A673 (cell line): ENCODE measurements around the gene GNG12. TPM values are rescaled to one million over a fixed set of nuclear protein-coding genes. Genes with fewer than 3 reads are reported as not detected.

Experiments
- BruUV-seq: library from RNA; stranded (reverse); fragments of 400-500 nt; replicated peaks from 2 replicates; lab custom pipeline; 2021; lab: Mats Ljungman, UMichigan
- CTCF ChIA-PET: fragments of 300-600 bp; sonication (Branson Sonifier 250); formaldehyde crosslinking; loops from one replicate; lab custom pipeline; 2022; ENCODE audit warnings: antibody characterized with exemption; lab: Charles Lee
- POLR2A ChIA-PET: fragments of 300-600 bp; sonication (Branson Sonifier 250); formaldehyde crosslinking; loops from one replicate; lab custom pipeline; 2022; ENCODE audit warnings: antibody characterized with exemption; ENCODE audit not compliant: low non-redundant PET; lab: Charles Lee
- DNase-seq: peaks from one replicate; pipeline ENCODE4 v3.0.0-alpha.2; 2015; ENCODE audit warnings: low spot score
- H3K27ac ChIP-seq: fragments of 200-600 bp; sonication (generic); 2 replicates; pipeline ENCODE4 v1.5.1; 2016; ENCODE audit warnings: mixed run types, low read depth, mild to moderate bottlenecking, mixed read lengths, antibody characterized with exemption, low read length; ENCODE audit not compliant: poor library complexity, severe bottlenecking
- H3K27me3 ChIP-seq: fragments of 200-600 bp; sonication (generic); replicated peaks from 2 replicates; pipeline ENCODE4 v1.6.1; 2017; ENCODE audit warnings: mixed run types, low read depth, mild to moderate bottlenecking, mixed read lengths, antibody characterized with exemption, low read length; ENCODE audit not compliant: insufficient read depth, poor library complexity
- H3K36me3 ChIP-seq: fragments of 200-600 bp; sonication (generic); 2 replicates; pipeline ENCODE4 v1.6.1; 2016; ENCODE audit warnings: mixed run types, mild to moderate bottlenecking, mixed read lengths, antibody characterized with exemption, low read length; ENCODE audit not compliant: insufficient read depth, poor library complexity, severe bottlenecking
- H3K4me1 ChIP-seq: fragments of 200-600 bp; sonication (generic); 2 replicates; pipeline ENCODE4 v1.6.1; 2017; ENCODE audit warnings: mixed run types, mild to moderate bottlenecking, mixed read lengths, antibody characterized with exemption, low read length; ENCODE audit not compliant: insufficient read depth, poor library complexity, severe bottlenecking
- H3K4me3 ChIP-seq: fragments of 200-600 bp; sonication (generic); 2 replicates; pipeline ENCODE4 v1.5.1; 2016; ENCODE audit warnings: low read depth, mixed run types, mild to moderate bottlenecking, mixed read lengths, low read length; ENCODE audit not compliant: poor library complexity, severe bottlenecking
- H3K9me3 ChIP-seq: fragments of 200-600 bp; sonication (generic); 2 replicates; pipeline ENCODE4 v1.6.1; 2016; ENCODE audit warnings: mixed run types, low read depth, mild to moderate bottlenecking, mixed read lengths, antibody characterized with exemption, low read length; ENCODE audit not compliant: poor library complexity, severe bottlenecking
- EZH2 ChIP-seq: fragments of 200-600 bp; sonication (generic); IDR thresholded peaks from 2 replicates; pipeline ENCODE4 v1.6.1; 2017; ENCODE audit warnings: borderline replicate concordance, low read depth, mild to moderate bottlenecking, mixed read lengths, antibody characterized with exemption, low read length; ENCODE audit not compliant: poor library complexity, severe bottlenecking
- intact Hi-C: fragments of 100-400 bp; cut with micrococcal nuclease; formaldehyde crosslinking; loops from one replicate; pipeline ENCODE4 v1.10.0; 2022; ENCODE audit not compliant: unreplicated experiment
- total RNA-seq: library from RNA; stranded (reverse); gene quantifications from 2 replicates; pipeline ENCODE4 v1.2.3, GENCODE V29; 2021
- TF ChIP-seq, protein P1 (sequence below): fragments of 300-800, 200-600 bp; sonication (generic); conservative IDR thresholded peaks from 2 replicates; pipeline ENCODE4 v1.5.1; 2017; ENCODE audit warnings: low read depth, mild to moderate bottlenecking, antibody characterized with exemption, low read length, moderate library complexity, mixed read lengths

Gene GNG12
- total RNA-seq, 1 experiment from 2014 or later: 54.8 TPM

DNA sequence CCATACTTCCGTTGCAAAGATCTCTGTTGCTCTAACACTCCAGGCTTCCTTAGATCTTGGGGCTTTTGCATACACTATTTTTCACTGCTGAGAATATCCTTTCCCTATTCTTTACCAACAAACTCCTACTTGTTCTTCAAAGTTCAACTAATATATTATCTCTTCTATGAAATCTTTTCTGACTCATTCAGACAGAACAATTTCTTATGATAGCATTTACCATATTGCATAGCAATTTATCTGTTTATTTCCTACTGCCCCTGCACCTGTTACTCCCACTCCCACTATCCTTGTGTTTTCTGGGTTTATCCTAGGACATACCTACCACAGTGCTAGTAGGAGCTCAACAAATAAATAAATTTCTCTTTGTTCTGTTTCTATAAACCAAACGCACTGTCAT lies 137.3 kb downstream of the GNG12 start:
- Histone ChIP-seq H3K4me3 (no peak overlapping the region), H3K27ac (no peak overlapping the region), H3K4me1 (no peaks in the 10 kb centered on the region), H3K36me3 (no peaks in the 10 kb centered on the region), H3K9me3 (no peaks in the 10 kb centered on the region), H3K27me3 (no peaks in the 10 kb centered on the region)
- intact Hi-C loops: no loop called here
- no peak for TF ChIP-seq EZH2
- TF ChIP-seq, protein P1, sequence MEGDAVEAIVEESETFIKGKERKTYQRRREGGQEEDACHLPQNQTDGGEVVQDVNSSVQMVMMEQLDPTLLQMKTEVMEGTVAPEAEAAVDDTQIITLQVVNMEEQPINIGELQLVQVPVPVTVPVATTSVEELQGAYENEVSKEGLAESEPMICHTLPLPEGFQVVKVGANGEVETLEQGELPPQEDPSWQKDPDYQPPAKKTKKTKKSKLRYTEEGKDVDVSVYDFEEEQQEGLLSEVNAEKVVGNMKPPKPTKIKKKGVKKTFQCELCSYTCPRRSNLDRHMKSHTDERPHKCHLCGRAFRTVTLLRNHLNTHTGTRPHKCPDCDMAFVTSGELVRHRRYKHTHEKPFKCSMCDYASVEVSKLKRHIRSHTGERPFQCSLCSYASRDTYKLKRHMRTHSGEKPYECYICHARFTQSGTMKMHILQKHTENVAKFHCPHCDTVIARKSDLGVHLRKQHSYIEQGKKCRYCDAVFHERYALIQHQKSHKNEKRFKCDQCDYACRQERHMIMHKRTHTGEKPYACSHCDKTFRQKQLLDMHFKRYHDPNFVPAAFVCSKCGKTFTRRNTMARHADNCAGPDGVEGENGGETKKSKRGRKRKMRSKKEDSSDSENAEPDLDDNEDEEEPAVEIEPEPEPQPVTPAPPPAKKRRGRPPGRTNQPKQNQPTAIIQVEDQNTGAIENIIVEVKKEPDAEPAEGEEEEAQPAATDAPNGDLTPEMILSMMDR: no peak
- DNase-seq: no peak
- ChIA-PET POLR2A (no interaction called here), CTCF (no interaction called here)
- BruUV-seq: no TSS peak

DNA sequence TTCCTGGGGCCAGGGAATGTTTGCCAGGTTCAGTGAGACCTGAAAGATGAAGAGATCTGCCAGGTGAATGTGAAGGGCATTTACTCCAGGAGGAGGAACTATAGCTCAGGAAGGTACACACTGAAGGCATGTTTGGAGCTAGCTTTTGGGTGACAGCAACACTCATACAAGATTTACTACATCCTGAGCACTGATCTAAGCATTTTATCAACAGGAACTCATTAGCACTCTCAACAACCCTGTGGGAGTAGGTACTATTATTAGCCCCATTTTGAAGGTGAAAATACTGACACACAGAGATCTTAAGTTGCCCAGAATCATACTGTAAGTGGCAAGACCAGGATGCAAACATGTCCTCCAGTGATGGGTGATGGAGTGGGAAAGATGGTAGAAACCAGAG lies 141.6 kb downstream of the GNG12 start:
- intact Hi-C loops: no loop called here
- Histone ChIP-seq H3K9me3 (no peaks in the 10 kb centered on the region), H3K4me3 (no peak overlapping the region), H3K4me1 (peaks cover 18% of the 10 kb centered on the region), H3K27me3 (no peaks in the 10 kb centered on the region), H3K27ac (no peak overlapping the region), H3K36me3 (peaks cover 31% of the 10 kb centered on the region)
- TF ChIP-seq EZH2: no peak
- TF ChIP-seq, protein P1: no peak
- DNase-seq: no peak
- no TSS peak for BruUV-seq
- CTCF ChIA-PET: no interaction called here
- POLR2A ChIA-PET: interaction anchor here (0.7 kb wide), 1 partner anchor 1395 kb away, joined by 3 read pairs; no protein-coding TSS in a partner anchor

DNA sequence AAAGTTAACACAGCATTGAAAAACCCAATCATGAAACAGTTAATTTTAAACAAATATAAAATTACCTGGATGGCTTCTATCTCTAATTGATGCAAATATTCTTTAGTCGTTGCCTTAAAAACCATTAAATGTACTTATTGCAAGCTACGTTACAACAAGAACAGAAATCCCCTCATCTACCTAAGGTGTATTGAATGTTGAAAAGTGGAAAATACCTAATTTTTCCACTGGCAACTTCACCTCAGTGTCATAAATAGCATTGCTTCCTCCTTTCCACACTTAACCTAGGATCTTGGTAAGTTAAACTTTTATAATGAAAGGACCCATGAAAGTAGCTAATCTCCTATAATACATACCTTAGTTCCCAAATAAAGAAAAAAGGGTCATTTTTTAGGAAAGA lies 142.9 kb downstream of the GNG12 start:
- BruUV-seq: no TSS peak
- POLR2A ChIA-PET: no interaction called here
- Histone ChIP-seq H3K4me3 (no peak overlapping the region), H3K27ac (no peak overlapping the region), H3K9me3 (no peaks in the 10 kb centered on the region), H3K4me1 (peaks cover 18% of the 10 kb centered on the region), H3K36me3 (peaks cover 31% of the 10 kb centered on the region), H3K27me3 (no peaks in the 10 kb centered on the region)
- no peak for DNase-seq
- intact Hi-C loops: no loop called here
- TF ChIP-seq, protein P1: no peak
- TF ChIP-seq EZH2: no peak
- CTCF ChIA-PET: no interaction called here
